Measurements from ENCODE around the gene TENT4B. TPM values are rescaled to one million over a fixed set of nuclear protein-coding genes. Genes with fewer than 3 reads are reported as not detected.
"Not testable (repeated sequence)": the region's sequence is repeated elsewhere in the genome, so short reads cannot be mapped to it uniquely, and the experiment has no call there.

Gene TENT4B
- total RNA-seq, 2 experiments from 2014 or later = 19.3 to 22.4 TPM

DNA sequence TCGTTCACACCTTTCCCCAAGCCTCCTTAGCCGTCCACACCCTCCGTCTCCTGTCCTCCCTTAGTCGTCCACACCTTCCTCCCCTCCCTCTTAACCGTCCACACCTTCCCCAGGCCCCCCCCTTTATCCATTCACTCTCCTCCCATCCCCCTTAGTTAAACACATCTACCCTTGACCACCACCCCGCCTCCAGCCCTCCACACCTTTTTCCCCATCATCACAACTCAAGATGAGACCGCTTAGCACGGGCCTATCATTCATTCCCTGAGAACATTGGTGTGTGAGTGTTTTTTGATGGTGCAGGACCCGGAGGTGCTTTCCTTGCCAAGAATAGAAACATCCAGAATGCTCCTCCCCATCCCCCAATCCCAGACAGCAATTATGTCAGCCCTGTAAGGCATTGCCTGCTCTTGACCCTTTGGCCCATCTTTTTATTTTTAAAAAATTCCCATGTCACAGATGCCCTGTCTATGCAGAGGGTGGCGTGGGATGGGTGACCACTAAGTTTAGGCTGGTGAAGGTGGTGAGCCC lies 1.4 kb downstream of the TENT4B start:
- Mint-ChIP-seq H3K4me1 (peaks cover 53% of the 10 kb centered on the region), H3K4me3 (peak overlapping the region; percentile 79), H3K27ac (peak overlapping the region; percentile 84), H3K9me3 (ENCODE audit: low read depth) (no peaks in the 10 kb centered on the region), H3K36me3 (ENCODE audit: low read depth) (peaks cover 15% of the 10 kb centered on the region), H3K27me3 (no peaks in the 10 kb centered on the region)
- no peak for ATAC-seq
- ChIA-PET CTCF (interaction anchor here (0.6 to 1.8 kb wide), 4 partner anchors 13 to 130 kb away, joined by 3 to 8 read pairs (median 3); partner anchors contain the start of gene CNEP1R1), POLR2A (no interaction called here)
- DNase-seq = peak; percentile 33
- intact Hi-C loops (cut with DNase I, micrococcal nuclease) = loop anchor here (2.0 to 10.0 kb wide), 5 partner anchors 18 to 1550 kb away; partner anchors contain the start of genes CBLN1 (in 1 of the 2), CYLD (in 1 of the 2) and SNX20 (in 1 of the 2)

- no peaks in the 10 kb centered on the region for H3K27me3 Mint-ChIP-seq
- peaks cover 20% of the 10 kb centered on the region for H3K36me3 Mint-ChIP-seq (ENCODE audit: low read depth)
- peaks cover 66% of the 10 kb centered on the region for H3K4me1 Mint-ChIP-seq
- peak overlapping the region; percentile 79 for H3K4me3 Mint-ChIP-seq
- ChIA-PET CTCF (interaction anchor here (0.7 to 1.8 kb wide), 5 partner anchors 11 to 156 kb away, joined by 3 to 8 read pairs (median 3); partner anchors contain the start of gene CNEP1R1), POLR2A (interaction anchor here (0.7 kb wide), 1 partner anchor 149 kb away, joined by 3 read pairs; no protein-coding TSS in a partner anchor)
- H3K9me3 Mint-ChIP-seq (ENCODE audit: low read depth) = no peaks in the 10 kb centered on the region
- no peak for DNase-seq
- ATAC-seq = no peak
- intact Hi-C loops (cut with DNase I, micrococcal nuclease) = loop anchor here (2.0 to 10.0 kb wide), 6 partner anchors 17 to 1551 kb away; partner anchors contain the start of gene CYLD (in 1 of the 2)
- H3K27ac Mint-ChIP-seq = peak overlapping the region; percentile 84
These were observed 2.8 kb downstream of the TENT4B start for GRCh38 chr16:50155925-50156324.

DNA sequence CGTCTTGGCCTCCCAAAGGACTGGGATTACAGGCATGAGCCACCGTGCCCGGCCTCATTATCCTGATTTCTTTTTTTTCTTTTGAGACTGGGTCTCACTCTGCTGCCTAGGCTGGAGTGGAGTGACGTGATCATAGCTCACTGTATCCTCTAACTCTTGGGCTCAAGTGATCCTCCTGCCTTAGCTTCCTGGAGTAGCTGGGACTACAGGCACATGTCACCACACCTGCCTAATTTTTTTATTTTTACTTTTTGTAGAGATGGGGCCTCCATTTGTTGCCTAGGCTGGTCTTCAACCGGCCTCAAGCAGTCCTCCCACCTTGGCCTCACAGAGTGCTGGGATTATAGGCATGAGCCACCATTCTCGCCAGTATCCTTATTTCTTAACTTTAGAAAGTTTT lies 3.5 kb downstream of the TENT4B start:
- Mint-ChIP-seq H3K27me3 (no peaks in the 10 kb centered on the region), H3K27ac (no peak overlapping the region), H3K36me3 (ENCODE audit: low read depth) (peaks cover 20% of the 10 kb centered on the region), H3K9me3 (ENCODE audit: low read depth) (no peaks in the 10 kb centered on the region), H3K4me3 (peak overlapping the region; percentile 21), H3K4me1 (peaks cover 66% of the 10 kb centered on the region)
- intact Hi-C loops (cut with DNase I, micrococcal nuclease) = loop anchor here (5.0 to 10.0 kb wide), 5 partner anchors 41 to 1552 kb away; partner anchors contain the start of gene CYLD (in 1 of the 2)
- CTCF ChIA-PET = interaction anchor here (1.0 to 1.8 kb wide), 3 partner anchors 11 to 54 kb away, joined by 4 to 6 read pairs (median 4); no protein-coding TSS in a partner anchor
- no peak for ATAC-seq
- no peak for DNase-seq
- POLR2A ChIA-PET = interaction anchor here (0.7 kb wide), 1 partner anchor 150 kb away, joined by 3 read pairs; no protein-coding TSS in a partner anchor

GRCh38 chr16:50160495-50161164 lies 7.5 kb downstream of the TENT4B start:
- ChIA-PET POLR2A (interaction anchor here (0.6 to 1.4 kb wide), 4 partner anchors 12 to 58 kb away, joined by 3 to 5 read pairs (median 4); no protein-coding TSS in a partner anchor), CTCF (interaction anchor here (0.9 to 2.4 kb wide), 7 partner anchors 9 to 136 kb away, joined by 3 to 12 read pairs (median 4); partner anchors contain the start of gene CNEP1R1)
- peak overlapping the region; percentile 39 for H3K4me3 Mint-ChIP-seq
- H3K9me3 Mint-ChIP-seq (ENCODE audit: low read depth) = no peaks in the 10 kb centered on the region
- H3K27ac Mint-ChIP-seq = peak overlapping the region; percentile 91
- DNase-seq = no peak
- peak; percentile 92 for ATAC-seq
- no peaks in the 10 kb centered on the region for H3K27me3 Mint-ChIP-seq
- peaks cover 12% of the 10 kb centered on the region for H3K36me3 Mint-ChIP-seq (ENCODE audit: low read depth)
- H3K4me1 Mint-ChIP-seq = peaks cover 67% of the 10 kb centered on the region
- intact Hi-C loops (cut with DNase I, micrococcal nuclease) = no loop called here

DNA sequence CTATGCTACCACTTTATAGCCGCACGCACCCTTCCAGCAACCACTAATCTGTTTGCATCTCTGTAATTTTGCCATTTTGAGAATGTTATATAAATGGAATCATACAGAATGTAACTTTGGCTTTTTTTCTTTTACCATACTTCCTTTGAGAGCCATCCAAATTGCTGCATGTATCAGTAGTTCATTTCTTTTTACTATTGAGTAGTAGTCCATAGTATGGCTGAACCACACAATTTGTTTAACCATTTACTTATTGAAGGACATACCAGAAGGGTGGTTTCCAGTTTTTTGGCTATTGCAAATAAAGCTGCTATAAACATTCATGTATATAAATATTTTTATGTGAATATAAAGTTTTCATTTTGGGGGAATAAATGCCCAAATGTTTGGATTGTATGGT lies 8.8 kb downstream of the TENT4B start:
- no peaks in the 10 kb centered on the region for H3K9me3 Mint-ChIP-seq (ENCODE audit: low read depth)
- DNase-seq (no peak), ATAC-seq (no peak)
- CTCF ChIA-PET = interaction anchor here (0.5 to 2.4 kb wide), 5 partner anchors 49 to 355 kb away, joined by 3 to 12 read pairs (median 4); no protein-coding TSS in a partner anchor
- peaks cover 65% of the 10 kb centered on the region for H3K4me1 Mint-ChIP-seq
- POLR2A ChIA-PET = interaction anchor here (1.1 kb wide), 1 partner anchor 11 kb away, joined by 5 read pairs; no protein-coding TSS in a partner anchor
- no peaks in the 10 kb centered on the region for H3K27me3 Mint-ChIP-seq
- intact Hi-C loops (cut with DNase I, micrococcal nuclease) = no loop called here
- H3K27ac Mint-ChIP-seq = no peak overlapping the region
- H3K36me3 Mint-ChIP-seq (ENCODE audit: low read depth) = peaks cover 12% of the 10 kb centered on the region
- no peak overlapping the region for H3K4me3 Mint-ChIP-seq

DNA sequence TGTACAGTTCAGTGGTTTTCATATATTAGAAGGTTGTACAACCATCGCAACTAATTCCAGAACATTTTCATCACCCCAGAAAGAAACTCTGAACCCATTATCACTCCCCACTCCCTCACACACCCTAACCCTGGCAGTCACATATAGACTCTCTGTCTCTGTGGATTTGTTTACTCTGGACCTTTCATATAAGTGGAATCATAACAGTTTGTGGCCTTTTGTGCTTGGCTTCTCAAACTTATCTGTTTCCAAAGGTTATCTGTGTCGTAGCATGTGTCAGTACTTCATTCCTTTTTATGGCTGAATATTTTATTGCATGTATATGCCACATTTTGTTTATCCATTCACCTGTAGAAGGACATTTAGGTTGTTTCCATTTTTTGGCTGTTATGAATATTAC lies 12.4 kb downstream of the TENT4B start:
- ATAC-seq (no peak), DNase-seq (no peak)
- no peaks in the 10 kb centered on the region for H3K9me3 Mint-ChIP-seq (ENCODE audit: low read depth)
- H3K27me3 Mint-ChIP-seq = no peaks in the 10 kb centered on the region
- POLR2A ChIA-PET = interaction anchor here (0.7 kb wide), 1 partner anchor 34 kb away, joined by 3 read pairs; no protein-coding TSS in a partner anchor
- CTCF ChIA-PET = no interaction called here
- H3K27ac Mint-ChIP-seq = peak overlapping the region; percentile 19
- peaks cover 59% of the 10 kb centered on the region for H3K4me1 Mint-ChIP-seq
- intact Hi-C loops (cut with DNase I, micrococcal nuclease) = no loop called here
- peaks cover 5% of the 10 kb centered on the region for H3K36me3 Mint-ChIP-seq (ENCODE audit: low read depth)
- no peak overlapping the region for H3K4me3 Mint-ChIP-seq

DNA sequence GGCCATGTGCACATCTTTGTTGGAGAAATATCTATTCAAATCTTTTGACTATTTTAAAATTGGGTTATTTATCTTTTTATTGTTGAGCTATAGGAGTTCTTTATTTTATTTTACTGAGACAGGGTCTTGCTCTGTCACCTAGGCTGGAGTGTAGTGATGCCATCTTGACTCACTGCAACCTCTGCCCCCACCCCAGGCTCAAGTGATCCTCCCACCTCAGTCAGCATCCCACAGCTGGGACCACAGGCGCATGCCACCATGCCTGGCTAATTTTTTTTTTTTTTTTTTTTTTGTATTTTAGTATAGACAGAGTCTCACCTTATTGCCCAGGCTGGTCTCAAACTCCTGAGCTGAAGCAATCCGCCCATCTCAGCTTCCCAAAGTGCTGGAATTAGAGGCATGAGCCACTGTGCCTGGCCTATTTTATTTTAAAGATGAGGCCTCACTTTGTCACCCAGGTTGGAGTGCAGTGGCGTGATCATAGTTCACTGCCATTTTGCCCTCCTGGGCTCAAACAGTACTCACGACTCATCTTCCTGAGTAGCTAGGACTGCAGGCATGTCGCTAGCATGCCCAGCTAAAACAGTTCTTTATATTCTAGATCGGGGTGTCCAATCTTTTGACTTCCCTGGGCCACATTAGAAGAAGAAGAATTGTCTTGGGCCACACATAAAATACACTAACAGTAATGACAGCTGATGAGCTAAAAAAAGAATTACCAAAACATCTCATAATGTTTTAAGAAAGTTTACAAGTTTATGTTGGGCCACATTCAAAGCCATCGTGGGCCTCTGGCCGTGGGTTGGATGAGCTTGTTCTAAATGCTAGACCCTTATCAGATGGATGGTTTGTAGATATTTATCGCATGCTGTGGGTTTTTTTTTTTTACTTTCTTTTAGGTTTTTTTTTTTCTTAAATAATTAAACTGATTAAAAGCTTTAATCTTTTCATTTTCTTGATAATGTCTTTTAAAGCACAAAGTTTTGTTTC lies 13.7 kb downstream of the TENT4B start:
- intact Hi-C loops (cut with DNase I, micrococcal nuclease) = loop anchor here in 1 of 2 experiments (2.0 kb wide), 1 partner anchor 14 kb away; the partner anchor contains the start of gene TENT4B
- DNase-seq (peak; percentile 62), ATAC-seq (peak; percentile 89)
- Mint-ChIP-seq H3K9me3 (ENCODE audit: low read depth) (no peaks in the 10 kb centered on the region), H3K4me3 (peak overlapping the region; percentile 59), H3K27ac (peak overlapping the region; percentile 87), H3K36me3 (ENCODE audit: low read depth) (peaks cover 8% of the 10 kb centered on the region), H3K4me1 (peaks cover 55% of the 10 kb centered on the region), H3K27me3 (no peaks in the 10 kb centered on the region)
- ChIA-PET CTCF (interaction anchor here (0.8 to 1.8 kb wide), 12 partner anchors 10 to 499 kb away, joined by 3 to 10 read pairs (median 4); partner anchors contain the start of gene CNEP1R1), POLR2A (interaction anchor here (0.6 to 1.2 kb wide), 4 partner anchors 9 to 640 kb away, joined by 3 to 7 read pairs (median 4); no protein-coding TSS in a partner anchor)

DNA sequence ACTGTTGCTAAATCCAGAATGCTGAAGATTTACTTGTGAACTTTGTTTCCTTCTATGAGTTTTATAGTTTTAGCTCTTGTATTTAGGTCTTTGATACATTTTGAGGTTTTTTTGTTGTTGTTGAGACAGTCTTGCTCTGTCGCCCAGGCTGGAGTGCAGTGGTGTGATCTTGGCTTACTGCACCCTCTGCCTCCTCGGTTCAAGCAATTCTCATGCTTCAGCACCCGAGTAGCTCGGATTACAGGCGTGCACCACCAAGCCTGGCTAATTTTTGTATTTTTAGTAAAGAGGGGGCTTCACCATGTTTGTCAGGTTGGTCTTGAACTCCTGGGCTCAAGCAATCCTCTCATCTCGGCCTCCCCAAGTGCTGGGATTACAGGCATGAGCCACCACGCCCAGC lies 14.4 kb downstream of the TENT4B start:
- no peaks in the 10 kb centered on the region for H3K27me3 Mint-ChIP-seq
- peaks cover 58% of the 10 kb centered on the region for H3K4me1 Mint-ChIP-seq
- CTCF ChIA-PET = interaction anchor here (1.0 to 1.8 kb wide), 8 partner anchors 10 to 194 kb away, joined by 3 to 10 read pairs (median 5); partner anchors contain the start of gene CNEP1R1
- peaks cover 8% of the 10 kb centered on the region for H3K36me3 Mint-ChIP-seq (ENCODE audit: low read depth)
- intact Hi-C loops (cut with DNase I, micrococcal nuclease) = loop anchor here in 1 of 2 experiments (2.0 kb wide), 1 partner anchor 15 kb away; the partner anchor contains the start of gene TENT4B
- H3K4me3 Mint-ChIP-seq = peak overlapping the region; percentile 59
- no peaks in the 10 kb centered on the region for H3K9me3 Mint-ChIP-seq (ENCODE audit: low read depth)
- ATAC-seq (no peak), DNase-seq (no peak)
- POLR2A ChIA-PET = interaction anchor here (0.6 to 1.2 kb wide), 3 partner anchors 8 to 639 kb away, joined by 3 to 7 read pairs (median 3); no protein-coding TSS in a partner anchor
- peak overlapping the region; percentile 87 for H3K27ac Mint-ChIP-seq

GRCh38 chr16:50169555-50170096 lies 16.5 kb downstream of the TENT4B start:
- intact Hi-C loops (cut with DNase I, micrococcal nuclease) = no loop called here
- ChIA-PET POLR2A (no interaction called here), CTCF (interaction anchor here (0.6 to 1.0 kb wide), 4 partner anchors 9 to 101 kb away, joined by 3 to 4 read pairs (median 3); no protein-coding TSS in a partner anchor)
- Mint-ChIP-seq H3K27me3 (no peaks in the 10 kb centered on the region), H3K4me1 (peaks cover 67% of the 10 kb centered on the region), H3K4me3 (no peak overlapping the region), H3K36me3 (ENCODE audit: low read depth) (peaks cover 8% of the 10 kb centered on the region), H3K9me3 (ENCODE audit: low read depth) (no peaks in the 10 kb centered on the region), H3K27ac (no peak overlapping the region)
- no peak for DNase-seq
- no peak for ATAC-seq

- CTCF ChIA-PET = interaction anchor here (0.9 to 1.4 kb wide), 4 partner anchors 11 to 183 kb away, joined by 3 to 4 read pairs (median 3); partner anchors contain the start of gene CNEP1R1
- H3K27ac Mint-ChIP-seq; H3K27me3 Mint-ChIP-seq; POLR2A ChIA-PET; H3K4me3 Mint-ChIP-seq; DNase-seq; H3K9me3 Mint-ChIP-seq (ENCODE audit: low read depth); ATAC-seq: not testable (repeated sequence)
- Mint-ChIP-seq H3K36me3 (ENCODE audit: low read depth) (peaks cover 10% of the 10 kb centered on the region), H3K4me1 (peaks cover 68% of the 10 kb centered on the region)
- intact Hi-C loops (cut with DNase I, micrococcal nuclease) = loop anchor here in 1 of 2 experiments (2.0 kb wide), 1 partner anchor 17 kb away; no protein-coding TSS in a partner anchor
These were observed 18.7 kb downstream of the TENT4B start for GRCh38 chr16:50171773-50172172.
